ENCODE data around the gene ZKSCAN8. TPM values are rescaled to one million over a fixed set of nuclear protein-coding genes. Genes with fewer than 3 reads are reported as not detected.

Gene ZKSCAN8
- polyA plus RNA-seq, 1 experiment: 5.5 TPM

DNA sequence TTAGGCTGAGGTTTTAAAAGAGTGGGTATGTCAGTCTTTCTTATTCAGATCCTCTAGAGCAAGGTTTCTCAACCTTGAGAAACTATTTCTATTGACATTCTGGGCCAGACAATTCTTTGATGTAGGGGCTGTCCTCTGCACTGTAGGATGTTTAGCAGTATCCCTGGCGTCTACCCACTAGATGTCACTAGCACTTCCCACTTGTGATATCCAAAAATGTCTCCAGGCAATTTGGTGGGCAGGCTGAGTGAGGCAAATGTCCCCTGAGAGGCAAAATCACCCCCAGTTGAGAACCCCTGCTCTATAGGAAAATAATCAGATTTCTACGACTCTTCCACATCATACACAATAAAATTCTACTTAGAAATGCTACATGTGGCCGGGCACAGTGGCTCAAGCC is 7.7 kb upstream of the ZKSCAN8 start:
- ChIA-PET CTCF (interaction anchor here (0.7 to 0.9 kb wide), 2 partner anchors 78 to 222 kb away, joined by 3 to 6 read pairs; no protein-coding TSS in a partner anchor), POLR2A (no interaction called here)
- DNase-seq (ENCODE audit: low read depth): no peak
- Histone ChIP-seq H3K36me3 (ENCODE audit: control insufficient read depth, insufficient read depth, low read length) (peaks cover 1% of the 10 kb centered on the region; the same call in 1 of the 2 replicates), H3K4me3 (ENCODE audit: low read depth, low read length) (no peak overlapping the region), H3K27me3 (ENCODE audit: control insufficient read depth, insufficient read depth, low read length) (no peaks in the 10 kb centered on the region)
- TF ChIP-seq, protein P1, sequence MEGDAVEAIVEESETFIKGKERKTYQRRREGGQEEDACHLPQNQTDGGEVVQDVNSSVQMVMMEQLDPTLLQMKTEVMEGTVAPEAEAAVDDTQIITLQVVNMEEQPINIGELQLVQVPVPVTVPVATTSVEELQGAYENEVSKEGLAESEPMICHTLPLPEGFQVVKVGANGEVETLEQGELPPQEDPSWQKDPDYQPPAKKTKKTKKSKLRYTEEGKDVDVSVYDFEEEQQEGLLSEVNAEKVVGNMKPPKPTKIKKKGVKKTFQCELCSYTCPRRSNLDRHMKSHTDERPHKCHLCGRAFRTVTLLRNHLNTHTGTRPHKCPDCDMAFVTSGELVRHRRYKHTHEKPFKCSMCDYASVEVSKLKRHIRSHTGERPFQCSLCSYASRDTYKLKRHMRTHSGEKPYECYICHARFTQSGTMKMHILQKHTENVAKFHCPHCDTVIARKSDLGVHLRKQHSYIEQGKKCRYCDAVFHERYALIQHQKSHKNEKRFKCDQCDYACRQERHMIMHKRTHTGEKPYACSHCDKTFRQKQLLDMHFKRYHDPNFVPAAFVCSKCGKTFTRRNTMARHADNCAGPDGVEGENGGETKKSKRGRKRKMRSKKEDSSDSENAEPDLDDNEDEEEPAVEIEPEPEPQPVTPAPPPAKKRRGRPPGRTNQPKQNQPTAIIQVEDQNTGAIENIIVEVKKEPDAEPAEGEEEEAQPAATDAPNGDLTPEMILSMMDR (IDR thresholded peaks at IDR 0.05; ENCODE audit: insufficient read depth, low read depth, low read length): peak; percentile 55

DNA sequence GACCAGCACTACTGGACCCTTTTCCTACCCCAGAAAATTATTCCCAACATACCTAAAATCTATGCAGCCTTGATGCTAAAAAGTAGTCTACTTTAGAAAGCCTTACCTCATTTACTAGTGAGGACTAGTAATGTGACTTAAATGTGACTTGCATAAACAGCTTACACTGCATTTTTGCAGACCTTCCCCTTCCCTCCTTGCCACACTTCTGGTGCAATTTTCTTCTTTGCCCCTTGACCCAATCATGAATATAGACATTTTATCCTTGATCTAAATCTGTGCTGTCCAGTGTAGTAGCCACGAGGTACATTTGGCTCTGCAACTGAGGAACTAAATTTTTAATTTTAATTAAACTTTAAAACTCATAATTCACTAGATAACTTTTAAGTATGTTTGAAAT is 7.0 kb upstream of the ZKSCAN8 start:
- ChIA-PET CTCF (no interaction called here), POLR2A (interaction anchor here (0.7 kb wide), 1 partner anchor 39 kb away, joined by 15 read pairs; no protein-coding TSS in a partner anchor)
- DNase-seq (ENCODE audit: low read depth): no peak
- Histone ChIP-seq H3K36me3 (ENCODE audit: control insufficient read depth, insufficient read depth, low read length) (peaks cover 1% of the 10 kb centered on the region; the same call in 1 of the 2 replicates), H3K4me3 (ENCODE audit: low read depth, low read length) (no peak overlapping the region), H3K27me3 (ENCODE audit: control insufficient read depth, insufficient read depth, low read length) (no peaks in the 10 kb centered on the region)
- TF ChIP-seq, protein P1 (IDR thresholded peaks at IDR 0.05; ENCODE audit: insufficient read depth, low read depth, low read length): no peak

DNA sequence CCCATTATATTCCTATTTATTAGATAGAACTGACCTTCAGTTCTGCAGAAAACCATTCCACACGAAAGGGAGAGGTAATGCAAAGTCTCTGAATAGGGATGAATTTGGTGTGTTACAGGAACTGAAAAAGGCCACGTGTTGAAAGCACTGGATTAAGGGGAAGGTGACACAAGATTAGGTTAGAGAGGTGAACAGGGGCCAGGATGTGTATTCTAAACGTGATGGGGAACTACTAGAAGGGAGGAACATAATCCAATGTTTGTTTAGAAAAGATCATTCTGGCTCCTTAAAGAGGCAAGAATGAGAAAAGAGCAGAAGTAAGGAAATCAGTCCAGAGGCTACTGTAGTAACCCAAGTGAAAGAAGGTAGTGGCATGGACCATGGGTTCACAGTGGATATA is 6.3 kb upstream of the ZKSCAN8 start:
- TF ChIP-seq, protein P1 (IDR thresholded peaks at IDR 0.05; ENCODE audit: insufficient read depth, low read depth, low read length): no peak
- no peak for DNase-seq (ENCODE audit: low read depth)
- Histone ChIP-seq H3K27me3 (ENCODE audit: control insufficient read depth, insufficient read depth, low read length) (no peaks in the 10 kb centered on the region), H3K4me3 (ENCODE audit: low read depth, low read length) (no peak overlapping the region), H3K36me3 (ENCODE audit: control insufficient read depth, insufficient read depth, low read length) (peaks cover 1% of the 10 kb centered on the region; the same call in 1 of the 2 replicates)
- POLR2A ChIA-PET: no interaction called here
- CTCF ChIA-PET: no interaction called here

DNA sequence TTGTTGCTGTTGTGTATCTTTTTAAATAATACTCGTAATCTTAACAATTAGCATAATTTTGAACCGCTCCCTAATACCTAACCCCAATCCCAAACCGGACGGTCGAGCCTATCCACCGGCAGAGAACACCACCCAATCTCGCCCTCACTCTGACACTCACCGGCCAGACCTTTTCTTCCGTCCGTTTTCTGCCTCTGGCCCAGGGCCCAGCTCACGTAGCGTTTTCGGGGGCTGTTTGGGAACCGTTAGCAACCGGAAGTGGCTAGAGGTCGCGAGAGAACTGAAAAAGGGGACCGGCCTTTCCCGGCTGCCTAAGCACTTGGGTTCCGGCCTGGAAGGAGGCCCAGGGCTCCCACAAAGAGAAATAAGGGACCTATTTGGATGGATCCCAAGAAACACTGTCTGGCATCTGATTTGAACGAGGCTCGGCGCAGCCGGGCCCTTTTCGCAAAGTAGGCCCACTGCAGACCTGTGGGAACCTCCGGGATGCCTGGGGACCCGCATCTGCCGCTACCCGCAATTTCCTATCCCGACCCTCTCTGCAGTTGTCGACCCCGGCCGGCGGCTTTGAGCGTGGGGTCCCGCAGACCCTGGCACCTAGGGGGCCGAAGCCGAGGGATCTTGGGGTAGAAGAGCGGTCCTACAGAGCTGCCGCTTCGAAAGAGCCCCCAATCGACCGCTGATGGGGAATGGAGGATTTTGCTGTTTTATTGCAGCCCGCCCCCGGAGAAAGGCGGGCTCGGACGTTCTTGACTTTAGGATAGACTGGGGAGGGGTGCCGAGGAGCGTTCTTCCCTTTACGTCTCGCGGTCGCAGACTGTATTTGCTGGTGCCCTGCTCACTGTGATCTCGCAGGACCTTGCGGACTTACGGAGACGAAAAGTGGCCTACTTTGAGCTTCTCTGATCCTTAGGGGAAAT is 4.8 kb upstream of the ZKSCAN8 start:
- Histone ChIP-seq H3K36me3 (ENCODE audit: control insufficient read depth, insufficient read depth, low read length) (peaks cover 1% of the 10 kb centered on the region; the same call in 1 of the 2 replicates), H3K4me3 (ENCODE audit: low read depth, low read length) (peak overlapping the region; percentile 76), H3K27me3 (ENCODE audit: control insufficient read depth, insufficient read depth, low read length) (no peaks in the 10 kb centered on the region)
- DNase-seq (ENCODE audit: low read depth): no peak
- CTCF ChIA-PET: interaction anchor here (1.5 to 2.1 kb wide), 2 partner anchors 219 to 244 kb away, joined by 3 to 11 read pairs; no protein-coding TSS in a partner anchor
- TF ChIP-seq, protein P1 (IDR thresholded peaks at IDR 0.05; ENCODE audit: insufficient read depth, low read depth, low read length): no peak
- POLR2A ChIA-PET: interaction anchor here (0.8 kb wide), 1 partner anchor 32 kb away, joined by 3 read pairs; no protein-coding TSS in a partner anchor

DNA sequence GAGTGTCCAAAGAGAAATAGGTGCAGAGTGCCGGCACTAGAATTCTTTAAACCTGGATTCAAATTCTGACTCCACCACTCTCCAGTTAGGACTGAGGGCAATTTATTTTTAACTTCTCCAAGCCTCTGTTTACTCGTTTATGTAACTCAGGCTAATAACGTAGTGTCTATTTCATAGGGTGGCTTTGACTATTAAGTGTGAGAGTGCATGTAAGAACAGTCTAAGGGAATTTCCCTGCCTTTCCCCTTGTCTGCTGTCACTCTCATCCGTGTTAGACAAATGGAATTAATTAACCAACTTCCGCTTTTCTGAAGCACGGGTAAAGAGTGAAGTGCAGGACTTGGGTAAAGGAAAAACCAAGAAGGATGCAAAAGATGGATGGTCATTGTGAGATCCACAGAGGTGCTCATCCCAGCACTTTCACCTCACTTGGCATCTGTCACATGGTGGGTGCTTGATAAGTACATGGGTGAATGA is 4.1 kb upstream of the ZKSCAN8 start:
- POLR2A ChIA-PET: interaction anchor here (0.8 kb wide), 1 partner anchor 33 kb away, joined by 3 read pairs; no protein-coding TSS in a partner anchor
- Histone ChIP-seq H3K4me3 (ENCODE audit: low read depth, low read length) (peak overlapping the region; percentile 76), H3K27me3 (ENCODE audit: control insufficient read depth, insufficient read depth, low read length) (no peaks in the 10 kb centered on the region), H3K36me3 (ENCODE audit: control insufficient read depth, insufficient read depth, low read length) (no peaks in the 10 kb centered on the region; the same call in 1 of the 2 replicates)
- CTCF ChIA-PET: interaction anchor here (1.5 to 2.1 kb wide), 2 partner anchors 218 to 244 kb away, joined by 3 to 11 read pairs; no protein-coding TSS in a partner anchor
- TF ChIP-seq, protein P1 (IDR thresholded peaks at IDR 0.05; ENCODE audit: insufficient read depth, low read depth, low read length): no peak
- no peak for DNase-seq (ENCODE audit: low read depth)

Measured in BJ (cell line).